RKO (cell line): Measurements from ENCODE around the gene PRMT3.
A peak's percentile ranks its signal among the peaks of the same experiment; 100 is the strongest.
"Not testable (repeated sequence)": the region's sequence is repeated elsewhere in the genome, so short reads cannot be mapped to it uniquely, and the experiment has no call there.

Experiments used
- DNase-seq: peaks from one replicate; pipeline ENCODE4 v3.0.0-alpha.2; 2016; ENCODE audit warnings: low spot score

The PRMT3 gene

DNA sequence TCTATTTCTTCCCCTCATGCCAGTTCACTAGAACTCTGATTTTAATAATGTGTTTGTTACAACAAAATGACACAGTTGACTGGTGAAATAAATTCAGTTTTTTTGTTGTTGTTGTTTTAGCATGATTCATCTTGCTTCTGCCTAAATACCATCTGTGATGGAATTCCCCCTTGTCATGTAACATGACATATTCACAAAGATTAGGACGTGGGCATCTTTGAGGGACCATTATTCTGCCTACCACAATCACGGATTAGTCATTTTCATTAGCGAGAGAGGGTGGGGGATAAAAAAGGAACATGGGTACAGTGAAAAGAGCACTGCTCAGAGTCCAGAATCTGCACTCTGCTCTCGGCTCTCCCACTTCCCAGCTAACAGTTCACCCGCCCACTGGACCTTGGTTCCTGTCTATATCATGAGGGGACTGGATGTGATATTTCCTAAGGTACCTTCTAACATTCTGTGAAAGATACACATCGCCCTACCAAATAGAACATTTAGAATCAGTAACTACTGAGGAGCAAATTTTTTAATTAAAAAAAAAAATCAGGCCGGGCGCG is 12.7 kb upstream of the PRMT3 start:
- no peak for DNase-seq

DNA sequence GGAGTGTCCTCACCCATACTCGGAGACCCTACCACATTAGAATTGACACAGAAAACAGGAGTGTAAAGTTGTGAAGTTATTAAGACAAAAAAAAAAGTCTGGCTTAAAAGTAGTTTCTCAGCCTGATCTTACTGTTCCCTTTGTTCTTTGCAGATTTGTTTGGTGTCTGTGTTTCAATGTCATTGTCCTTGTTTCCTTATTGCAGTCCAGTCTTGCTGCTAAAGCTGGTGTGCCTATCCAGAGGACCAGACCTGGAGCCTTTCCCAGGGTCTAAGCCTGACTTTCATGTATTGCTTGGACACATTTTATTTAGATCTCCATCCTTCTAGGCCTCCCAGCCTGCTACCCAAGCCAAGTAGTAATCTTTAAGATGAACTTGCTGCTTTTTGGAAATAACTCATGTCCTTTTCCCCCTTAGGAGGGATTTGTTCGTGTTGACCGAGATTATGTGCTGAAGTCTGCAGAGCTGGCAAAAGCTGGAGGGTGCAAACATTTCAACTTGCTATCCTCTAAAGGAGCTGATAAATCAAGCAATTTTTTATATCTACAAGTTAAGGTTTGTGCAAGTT is 11.3 kb upstream of the PRMT3 start:
- DNase-seq = no peak

DNA sequence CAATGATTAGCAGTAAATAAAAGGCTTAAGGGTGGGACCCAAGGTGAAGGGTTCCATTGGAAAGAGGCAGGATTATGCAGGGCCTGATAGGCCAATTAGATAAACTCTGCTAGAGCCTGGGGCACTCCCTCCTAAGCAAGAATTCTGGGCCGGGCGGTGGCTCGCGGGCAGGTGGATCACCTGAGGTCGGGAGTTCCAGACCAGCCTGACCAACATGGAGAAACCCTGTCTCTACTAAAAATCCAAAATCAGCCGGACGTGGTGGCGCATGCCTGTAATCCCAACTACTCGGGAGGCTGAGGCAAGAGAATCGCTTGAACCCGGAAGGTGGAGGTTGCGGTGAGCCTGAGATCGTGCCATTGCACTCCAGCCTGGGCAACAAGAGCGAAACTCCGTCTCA is 1.5 kb upstream of the PRMT3 start:
- not testable (repeated sequence) for DNase-seq

DNA sequence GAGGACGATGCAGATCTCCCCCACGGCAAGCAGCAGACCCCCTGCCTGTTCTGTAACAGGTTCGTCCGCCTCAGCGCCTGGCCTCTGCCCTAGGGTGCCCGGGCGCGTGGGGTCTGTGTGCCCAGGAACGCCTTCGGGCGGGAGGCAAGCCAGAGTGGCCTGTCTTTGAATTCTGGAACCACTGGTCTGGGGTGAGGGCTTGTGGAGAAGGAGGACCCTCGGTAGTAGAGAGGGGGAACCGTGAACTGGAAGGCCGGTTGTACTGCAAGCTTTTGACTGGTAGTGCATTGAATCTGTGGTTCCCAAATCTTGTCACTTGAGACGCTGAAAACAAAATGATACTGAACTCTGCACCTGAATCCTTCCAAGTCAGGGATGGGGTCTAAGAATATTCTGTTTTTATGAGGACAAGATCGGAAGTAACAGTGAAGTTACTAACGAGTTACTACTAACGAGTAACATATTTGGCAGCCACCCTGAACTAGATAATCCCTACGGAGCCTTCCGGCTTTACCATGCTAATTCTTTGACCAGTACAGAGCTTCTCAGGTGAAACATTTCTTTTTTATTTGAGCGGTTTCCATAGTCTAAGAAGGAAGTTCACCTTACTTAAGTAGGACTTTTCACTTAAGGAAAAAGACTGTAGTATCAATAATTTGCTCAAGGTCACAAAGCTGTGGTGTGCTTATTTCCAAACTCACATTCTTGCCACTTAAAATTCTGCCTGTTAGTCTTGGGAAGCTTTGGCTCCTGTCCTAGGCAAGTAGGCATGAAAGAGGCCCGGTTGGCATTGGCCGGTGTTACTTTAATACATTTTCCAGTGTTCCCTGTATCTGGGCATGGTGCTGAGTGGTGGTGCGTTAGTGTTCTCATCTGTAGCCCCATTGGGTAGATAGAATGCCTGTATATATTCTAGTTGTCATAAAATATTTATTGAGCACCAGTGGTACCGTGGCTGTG is 860 bp downstream of the PRMT3 start:
- DNase-seq = peak; percentile 55

DNA sequence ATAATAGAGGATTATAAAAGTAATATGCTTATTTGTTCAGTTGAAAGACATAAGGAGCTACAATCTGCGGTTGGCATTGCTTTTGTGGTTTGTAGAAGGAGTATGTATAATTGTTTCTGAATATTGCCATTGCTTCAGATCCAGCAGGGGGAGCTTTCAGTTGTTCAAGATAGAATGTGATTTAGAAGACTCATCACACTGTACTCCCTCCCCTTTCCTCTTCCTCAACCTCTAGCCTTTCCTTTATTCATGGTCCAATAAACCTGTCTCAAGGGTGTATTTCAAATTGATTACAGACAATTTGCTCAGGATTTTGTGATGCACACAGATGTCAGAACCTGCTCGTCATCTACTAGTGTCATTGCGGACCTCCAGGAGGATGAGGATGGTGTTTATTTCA is 9.8 kb downstream of the PRMT3 start:
- peak; percentile 82 for DNase-seq

DNA sequence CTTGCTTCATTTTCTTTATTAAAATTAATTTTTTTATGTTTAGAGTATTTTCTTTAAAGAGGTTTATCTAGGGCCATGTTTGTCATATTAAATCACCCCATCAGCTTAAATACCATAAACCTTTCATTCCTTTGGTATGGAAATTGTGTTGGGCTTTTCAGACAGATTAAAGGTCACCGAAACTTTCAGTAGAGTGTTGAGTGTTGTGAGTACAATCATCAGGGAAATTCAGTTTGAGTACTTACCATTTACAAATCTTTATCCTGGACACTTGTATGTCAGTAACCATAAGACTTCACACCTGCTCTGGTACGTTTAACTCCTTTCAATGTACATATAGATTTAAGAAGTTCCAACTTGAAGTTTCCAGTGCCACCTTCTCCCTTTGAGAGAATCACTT is 12.0 kb downstream of the PRMT3 start:
- no peak for DNase-seq

DNA sequence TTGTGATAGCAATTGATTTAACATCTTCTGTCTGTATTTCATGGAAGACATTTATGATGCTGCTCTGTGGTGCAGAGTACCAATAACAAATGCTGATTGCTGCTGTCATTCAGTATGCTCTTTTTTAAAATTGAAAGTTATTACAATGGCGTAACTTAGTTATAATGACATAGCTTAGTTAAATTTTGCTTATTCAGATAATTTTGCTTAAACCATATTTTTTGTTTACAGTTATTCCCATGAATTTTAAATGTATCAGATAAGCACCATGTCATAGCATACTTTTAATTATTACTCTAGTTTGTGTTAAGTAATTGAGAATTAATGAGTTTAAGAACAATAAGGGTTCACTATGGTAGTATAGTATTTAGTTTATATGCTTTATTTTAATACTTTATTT is 15.5 kb downstream of the PRMT3 start:
- DNase-seq = no peak

DNA sequence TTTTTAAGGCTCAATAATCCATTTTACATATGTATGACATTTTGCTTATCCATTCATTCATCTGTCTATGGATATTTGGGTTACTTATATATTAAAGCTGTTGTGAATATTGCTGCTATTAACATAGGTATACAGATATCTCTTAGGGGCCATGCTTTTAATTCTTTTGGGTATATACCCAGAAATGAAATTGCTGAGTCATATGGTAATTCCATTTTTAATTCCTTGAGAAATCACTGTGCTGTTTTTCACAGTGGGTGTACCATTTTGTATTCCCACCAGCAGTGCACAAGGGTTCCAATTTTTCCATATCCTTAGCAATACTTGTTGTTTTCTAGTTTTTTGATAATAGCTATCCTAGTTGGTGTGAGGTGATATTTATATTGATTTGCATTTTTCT is 19.0 kb downstream of the PRMT3 start:
- no peak for DNase-seq

DNA sequence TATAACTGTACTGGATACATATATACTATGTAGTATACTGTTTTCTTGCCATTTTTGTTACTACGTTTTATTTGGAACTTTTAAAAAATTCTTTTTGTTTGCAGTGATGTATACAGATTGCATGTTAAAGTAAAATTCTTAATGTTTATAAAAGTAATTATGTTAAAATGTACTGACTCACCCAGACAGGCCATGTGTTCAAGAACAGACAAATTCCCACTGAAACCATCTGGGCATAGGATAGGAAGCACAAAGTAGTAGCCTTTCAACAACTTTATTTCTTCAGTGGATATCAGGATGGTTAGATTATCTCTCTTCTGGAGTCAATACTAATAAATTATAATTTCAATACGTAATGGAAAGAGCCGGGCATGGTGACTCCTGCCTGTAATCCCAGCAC is 19.8 kb downstream of the PRMT3 start:
- DNase-seq = no peak

DNA sequence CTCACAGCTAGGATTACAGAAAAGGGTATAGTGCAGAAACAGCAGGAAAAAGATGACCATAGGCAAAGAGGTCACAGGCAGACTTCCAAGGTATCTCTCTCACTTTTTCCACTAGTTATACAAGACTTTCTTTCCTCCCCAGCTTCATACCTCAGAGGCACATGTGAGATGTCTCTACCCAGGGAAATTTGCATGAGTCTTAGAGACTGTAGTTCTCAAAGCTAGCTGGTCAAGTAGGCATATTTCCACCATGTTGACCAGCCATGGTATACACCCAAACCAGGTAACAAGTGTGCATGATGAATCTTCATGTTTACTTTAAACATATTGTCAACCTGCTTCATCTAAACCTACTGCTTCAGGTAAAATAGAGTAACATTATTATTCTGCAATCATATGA is 27.9 kb downstream of the PRMT3 start:
- no peak for DNase-seq

DNA sequence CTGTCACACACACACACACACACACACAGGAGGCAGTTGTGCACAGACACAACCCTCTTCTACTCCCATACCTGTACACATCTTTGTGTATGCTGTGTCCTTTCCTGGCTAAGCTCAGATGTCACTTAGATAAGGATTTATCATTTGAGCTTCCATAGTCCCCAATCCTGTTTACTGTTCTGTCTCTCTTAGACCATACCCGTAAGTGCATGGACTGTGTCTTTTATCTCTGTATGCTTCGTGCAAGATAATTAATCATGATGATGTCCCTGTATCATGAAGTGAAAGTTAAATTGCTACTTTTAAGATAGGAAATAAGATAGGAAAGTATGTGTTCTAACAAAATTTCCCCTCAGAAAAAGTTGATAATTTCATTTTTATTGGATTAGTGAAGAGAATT is 30.3 kb downstream of the PRMT3 start:
- no peak for DNase-seq

DNA sequence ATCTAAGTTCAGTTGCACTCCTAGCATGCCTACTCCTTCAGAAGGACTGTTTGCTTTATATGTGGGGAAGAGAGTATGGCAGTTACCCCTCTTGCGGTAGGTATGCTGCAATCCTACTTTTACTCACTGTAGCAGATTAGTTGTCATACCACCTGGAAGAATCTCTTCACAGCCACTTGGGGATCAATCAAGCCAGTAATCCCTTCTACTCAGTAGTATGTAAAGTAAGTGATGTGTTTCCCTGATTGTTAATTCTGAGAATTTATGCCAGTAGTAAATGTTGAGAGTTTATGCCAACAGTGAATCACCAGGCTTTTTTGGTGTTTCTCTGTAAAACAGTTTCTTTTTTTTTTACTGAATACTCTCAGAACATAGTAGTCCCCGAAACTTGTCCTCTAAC is 34.4 kb downstream of the PRMT3 start:
- no peak for DNase-seq

DNA sequence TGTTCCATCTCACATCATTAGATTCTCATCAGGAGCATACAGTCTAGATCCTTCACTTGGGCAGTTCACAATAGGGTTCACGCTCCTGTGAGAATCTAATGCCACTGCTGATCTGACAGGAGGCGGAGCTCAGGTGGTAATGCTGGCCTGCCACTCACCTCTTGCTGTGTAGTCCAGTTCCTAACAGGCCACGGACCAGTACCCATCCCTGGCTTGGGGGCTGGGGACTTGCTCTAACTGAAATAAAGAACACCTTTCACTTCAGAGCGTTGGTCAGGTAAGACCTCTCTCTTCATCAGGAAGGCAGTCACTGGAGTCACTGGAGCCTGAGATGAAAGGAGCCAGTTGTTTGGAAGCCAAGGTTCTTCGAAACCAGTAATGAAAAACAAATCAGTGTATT is 41.7 kb downstream of the PRMT3 start:
- no peak for DNase-seq

DNA sequence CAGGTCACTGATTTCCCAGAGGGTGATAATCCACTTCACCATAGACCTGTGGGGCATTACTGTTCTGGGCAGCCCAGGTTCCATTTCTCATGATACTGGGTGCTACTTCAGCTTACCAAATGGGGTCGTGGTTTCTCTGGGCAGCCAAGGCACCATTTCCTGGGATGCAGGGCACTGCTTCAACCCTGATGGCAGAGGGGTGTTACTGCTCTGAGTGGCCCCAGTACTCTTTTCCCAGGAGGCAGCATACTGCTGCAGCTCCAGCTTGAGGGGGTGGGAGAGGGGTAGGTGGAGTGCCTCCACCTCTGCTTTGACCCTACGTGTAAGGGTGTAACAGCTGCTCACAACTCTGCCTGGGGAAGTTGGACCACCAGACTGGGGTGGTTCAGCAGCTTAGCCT is 51.1 kb downstream of the PRMT3 start:
- no peak for DNase-seq

DNA sequence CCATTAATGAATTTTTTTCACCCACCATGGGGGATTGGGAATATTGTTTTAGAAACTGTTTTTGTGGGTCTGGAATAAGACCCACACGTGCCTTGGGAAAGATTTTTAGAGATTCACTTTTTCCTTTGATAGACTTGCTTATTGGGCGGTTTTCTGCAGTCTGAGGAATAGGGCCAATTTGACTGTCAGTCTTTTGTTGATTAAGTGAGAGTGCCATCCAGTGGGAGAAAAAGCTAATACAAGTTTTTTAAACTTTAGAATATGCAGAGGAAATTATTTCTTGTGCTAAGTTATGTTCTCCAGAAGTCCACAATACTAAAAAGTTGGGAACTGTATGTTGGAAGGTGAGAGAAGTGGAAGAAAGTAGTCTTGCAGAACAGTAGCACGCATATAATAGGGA is 56.1 kb downstream of the PRMT3 start:
- peak; percentile 44 for DNase-seq

DNA sequence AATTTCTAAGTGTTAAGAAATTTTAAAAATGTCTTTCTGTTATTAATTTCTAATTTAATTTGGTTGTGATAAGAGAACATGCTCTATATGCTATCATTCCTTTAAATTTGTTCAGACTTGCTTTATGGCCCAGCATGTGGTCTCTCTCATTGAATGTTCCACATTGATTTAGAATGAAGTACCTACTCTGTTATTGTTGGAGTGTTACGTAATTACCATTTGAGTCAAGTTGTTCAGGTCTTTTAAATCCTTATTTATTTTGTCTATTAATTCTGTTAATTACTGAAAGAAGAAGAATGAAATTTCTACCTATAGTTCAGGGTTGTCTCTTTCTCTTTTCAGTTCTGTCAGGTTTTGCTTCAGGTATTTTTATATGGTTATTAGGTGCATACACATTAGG is 57.0 kb downstream of the PRMT3 start:
- no peak for DNase-seq

DNA sequence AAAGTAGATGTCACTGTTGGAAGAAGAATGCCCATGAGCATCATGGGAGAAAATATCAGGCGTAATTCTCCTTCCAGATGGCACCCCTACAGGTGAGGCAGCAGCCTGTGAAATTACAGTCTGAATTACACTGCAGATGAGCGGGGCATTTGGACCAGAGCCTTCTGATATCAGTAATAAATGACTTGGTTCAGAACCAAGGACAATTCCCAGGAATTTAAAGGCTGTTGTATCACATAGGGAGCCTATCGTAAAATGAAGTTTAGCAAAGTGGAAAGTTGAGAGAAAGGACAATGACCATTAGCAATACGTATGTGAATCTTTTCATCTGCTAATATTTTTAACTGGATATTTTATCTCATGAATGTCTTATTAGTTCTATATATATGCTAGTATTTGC is 61.3 kb downstream of the PRMT3 start:
- no peak for DNase-seq

DNA sequence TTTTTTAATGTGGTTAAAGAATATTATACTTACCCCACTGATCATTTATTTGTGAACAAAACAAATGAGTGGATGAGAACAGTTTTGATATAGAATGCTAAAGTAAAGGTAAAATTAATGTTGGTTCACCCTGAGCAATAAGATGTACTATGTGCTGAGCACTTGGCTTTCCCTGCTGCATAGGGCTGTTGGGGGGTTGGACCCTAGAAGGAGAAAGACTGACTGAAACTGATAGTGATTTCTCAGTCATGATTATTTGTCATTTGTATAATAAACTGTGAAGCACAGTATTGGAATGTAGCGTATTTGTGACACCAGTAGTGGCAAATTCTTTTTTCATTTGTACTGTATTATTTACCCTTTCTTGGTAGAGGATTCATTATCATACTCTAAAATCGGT is 63.3 kb downstream of the PRMT3 start:
- DNase-seq = no peak

DNA sequence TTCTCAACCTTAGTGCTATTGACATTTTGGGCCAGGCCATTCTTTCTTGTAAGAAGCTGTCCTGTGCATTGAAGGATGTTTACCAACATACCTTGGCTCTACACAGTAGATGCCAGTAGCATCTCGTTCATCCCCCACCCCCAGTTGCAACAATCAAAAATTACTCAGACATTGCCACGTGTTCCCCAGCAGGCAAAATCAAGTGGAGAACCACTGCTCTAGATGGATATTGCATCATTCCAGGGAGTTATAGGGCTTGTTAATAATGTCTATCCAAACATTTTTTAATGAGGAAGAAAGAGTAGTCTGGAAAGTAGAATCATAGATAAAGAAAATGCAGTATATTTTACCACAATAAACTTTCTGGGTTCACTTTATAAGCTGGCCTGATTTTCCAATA is 64.1 kb downstream of the PRMT3 start:
- DNase-seq = no peak

DNA sequence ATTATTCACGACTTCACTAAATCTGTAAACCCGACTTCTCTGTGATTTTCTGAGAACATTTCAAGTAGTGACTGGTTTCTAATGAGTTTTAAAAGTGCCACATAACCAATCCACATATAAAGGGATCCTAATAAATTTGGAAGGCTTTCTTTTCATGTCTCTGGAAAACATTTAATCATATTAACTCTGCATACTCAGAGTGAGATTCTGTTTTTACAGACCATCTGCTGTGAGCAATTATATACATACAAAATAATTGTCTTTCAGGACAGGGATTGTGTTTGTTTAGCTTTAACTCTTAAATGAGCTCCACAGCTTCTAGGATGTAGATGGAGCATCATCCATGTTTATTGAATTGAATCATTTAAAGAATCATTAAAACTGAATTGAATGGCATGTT is 65.1 kb downstream of the PRMT3 start:
- no peak for DNase-seq

DNA sequence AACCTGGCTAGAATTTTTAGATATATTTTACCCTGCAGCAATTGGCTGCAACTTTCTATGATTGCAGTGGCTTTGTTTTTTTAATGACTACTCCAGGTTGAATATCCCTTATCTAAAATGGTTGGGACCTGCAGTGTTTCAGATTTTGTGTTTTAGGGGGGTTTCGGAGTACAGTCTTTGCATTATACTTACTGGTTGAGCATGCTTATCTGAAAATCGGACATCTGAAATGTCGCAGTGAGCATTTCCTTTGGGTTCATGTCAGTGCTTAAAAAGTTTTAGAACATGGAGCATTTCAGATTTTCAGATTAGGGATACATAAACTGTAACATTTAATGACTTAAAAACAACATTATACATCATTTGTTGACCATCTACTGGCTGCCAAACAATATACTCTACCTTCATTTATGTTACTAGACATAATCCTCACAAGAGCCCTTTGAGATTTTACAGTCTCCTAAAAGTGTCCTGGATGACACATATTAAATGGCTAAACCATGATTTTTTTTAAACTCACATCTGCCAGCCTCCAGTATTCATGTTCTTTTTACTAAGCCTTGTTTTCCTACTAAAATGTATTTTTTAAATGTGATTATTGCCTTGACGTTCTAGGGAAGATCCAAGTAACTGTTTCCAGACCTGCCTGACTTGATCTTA is 66.3 kb downstream of the PRMT3 start:
- no peak for DNase-seq

DNA sequence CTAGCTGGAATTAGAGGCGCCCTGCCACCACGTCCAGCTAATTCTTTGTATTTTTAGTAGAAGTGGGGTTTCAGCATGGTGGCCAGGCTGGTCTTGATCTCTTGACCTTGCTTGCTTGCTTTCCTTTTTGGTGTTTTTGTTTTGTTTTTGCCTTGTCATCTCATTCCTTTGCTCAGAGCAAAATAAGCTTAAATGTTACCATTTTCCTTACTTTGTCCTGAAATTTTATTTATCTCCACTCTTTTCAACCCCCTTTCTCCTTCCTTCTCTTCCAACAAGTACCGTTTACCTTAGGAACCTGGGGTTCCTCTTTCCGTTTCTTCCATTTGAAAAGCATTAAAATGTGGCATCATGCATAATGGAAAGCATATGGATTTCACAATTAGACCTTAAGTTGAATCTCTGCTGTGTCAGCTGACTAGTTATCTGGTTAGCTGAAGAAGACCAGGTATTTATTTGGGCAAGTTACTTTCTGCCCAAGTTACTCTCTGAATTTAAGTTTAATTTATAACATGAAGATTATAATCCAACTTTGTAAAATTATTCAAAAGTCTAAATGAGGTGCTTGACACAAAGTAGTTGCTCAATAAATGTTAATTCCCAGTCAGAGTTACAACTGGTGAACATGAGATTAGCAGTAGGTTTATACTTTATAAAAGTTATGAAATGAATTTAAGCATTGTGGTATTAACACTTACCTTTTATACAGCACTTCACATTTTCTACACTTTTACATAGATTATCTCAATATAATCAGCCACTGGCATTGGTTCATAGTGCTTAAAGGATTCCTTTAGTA is 69.7 kb downstream of the PRMT3 start:
- no peak for DNase-seq
